Endothelial cell (in vitro differentiated cells): ENCODE results near the gene RFPL3. TPM values are rescaled to one million over a fixed set of nuclear protein-coding genes. Genes with fewer than 3 reads are reported as not detected.

Experiments
- DNase-seq: peaks from one replicate; pipeline ENCODE4 v3.0.0; 2021; ENCODE audit warnings: low spot score
- H3K27ac Mint-ChIP-seq: one replicate; pipeline ENCODE4 v1.8.0; 2021; ENCODE audit warnings: mixed read lengths, inconsistent platforms; ENCODE audit not compliant: unreplicated experiment
- H3K27me3 Mint-ChIP-seq: one replicate; pipeline ENCODE4 v1.8.0; 2021; ENCODE audit warnings: mild to moderate bottlenecking, moderate library complexity, mixed read lengths, inconsistent platforms; ENCODE audit not compliant: unreplicated experiment
- H3K36me3 Mint-ChIP-seq: one replicate; pipeline ENCODE4 v1.8.0; 2021; ENCODE audit warnings: mild to moderate bottlenecking, low read depth, mixed read lengths, inconsistent platforms; ENCODE audit not compliant: unreplicated experiment
- H3K4me1 Mint-ChIP-seq: one replicate; pipeline ENCODE4 v1.8.0; 2021; ENCODE audit warnings: mild to moderate bottlenecking, mixed read lengths, inconsistent platforms; ENCODE audit not compliant: unreplicated experiment
- H3K4me3 Mint-ChIP-seq: one replicate; pipeline ENCODE4 v1.8.0; 2021; ENCODE audit warnings: mild to moderate bottlenecking, mixed read lengths, inconsistent platforms; ENCODE audit not compliant: unreplicated experiment
- H3K9me3 Mint-ChIP-seq: one replicate; pipeline ENCODE4 v1.8.0; 2021; ENCODE audit warnings: mixed read lengths, inconsistent platforms; ENCODE audit not compliant: unreplicated experiment
- total RNA-seq: library from RNA; stranded (reverse); fragmentation: NEBNext Ultra II Directional; extraction: Animal tissue kit (Norgen Biotek cat#: 25700); gene quantifications from one replicate; pipeline ENCODE4 v1.2.1, GENCODE V29; 2021; ENCODE audit not compliant: unreplicated experiment
- TF ChIP-seq, protein P1 (sequence below): fragments of 200-600 bp; sonication (generic); IDR thresholded peaks from one replicate; pipeline ENCODE4 v1.5.0; 2021; ENCODE audit warnings: antibody characterized with exemption; ENCODE audit not compliant: unreplicated experiment

Gene RFPL3
- total RNA-seq, 1 donor from 2014 or later: not detected

DNA sequence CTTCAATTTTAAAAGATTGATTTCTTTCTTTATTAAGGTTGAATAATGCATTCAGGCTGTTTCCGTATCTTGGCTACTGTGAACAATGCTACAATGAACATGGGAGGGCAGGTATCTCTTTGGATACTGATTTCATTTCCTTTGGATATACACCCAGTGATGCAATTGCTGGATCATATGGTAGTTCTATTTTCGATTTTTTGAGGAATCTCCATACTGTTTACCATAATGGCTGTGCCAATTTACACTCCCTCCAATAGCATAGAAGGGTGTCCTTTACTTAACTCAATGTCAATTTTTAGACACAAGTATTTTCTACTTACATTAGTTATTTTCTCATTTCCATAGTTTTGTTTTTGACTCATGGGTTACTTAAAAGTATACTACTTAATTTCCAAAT is 46.4 kb downstream of the RFPL3 start:
- no peaks in the 10 kb centered on the region for H3K9me3 Mint-ChIP-seq
- H3K27me3 Mint-ChIP-seq: no peaks in the 10 kb centered on the region
- no peak for DNase-seq
- H3K27ac Mint-ChIP-seq: no peak overlapping the region
- TF ChIP-seq, protein P1, sequence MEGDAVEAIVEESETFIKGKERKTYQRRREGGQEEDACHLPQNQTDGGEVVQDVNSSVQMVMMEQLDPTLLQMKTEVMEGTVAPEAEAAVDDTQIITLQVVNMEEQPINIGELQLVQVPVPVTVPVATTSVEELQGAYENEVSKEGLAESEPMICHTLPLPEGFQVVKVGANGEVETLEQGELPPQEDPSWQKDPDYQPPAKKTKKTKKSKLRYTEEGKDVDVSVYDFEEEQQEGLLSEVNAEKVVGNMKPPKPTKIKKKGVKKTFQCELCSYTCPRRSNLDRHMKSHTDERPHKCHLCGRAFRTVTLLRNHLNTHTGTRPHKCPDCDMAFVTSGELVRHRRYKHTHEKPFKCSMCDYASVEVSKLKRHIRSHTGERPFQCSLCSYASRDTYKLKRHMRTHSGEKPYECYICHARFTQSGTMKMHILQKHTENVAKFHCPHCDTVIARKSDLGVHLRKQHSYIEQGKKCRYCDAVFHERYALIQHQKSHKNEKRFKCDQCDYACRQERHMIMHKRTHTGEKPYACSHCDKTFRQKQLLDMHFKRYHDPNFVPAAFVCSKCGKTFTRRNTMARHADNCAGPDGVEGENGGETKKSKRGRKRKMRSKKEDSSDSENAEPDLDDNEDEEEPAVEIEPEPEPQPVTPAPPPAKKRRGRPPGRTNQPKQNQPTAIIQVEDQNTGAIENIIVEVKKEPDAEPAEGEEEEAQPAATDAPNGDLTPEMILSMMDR: no peak
- no peak overlapping the region for H3K4me3 Mint-ChIP-seq
- peaks cover 26% of the 10 kb centered on the region for H3K36me3 Mint-ChIP-seq
- H3K4me1 Mint-ChIP-seq: peaks cover 5% of the 10 kb centered on the region

DNA sequence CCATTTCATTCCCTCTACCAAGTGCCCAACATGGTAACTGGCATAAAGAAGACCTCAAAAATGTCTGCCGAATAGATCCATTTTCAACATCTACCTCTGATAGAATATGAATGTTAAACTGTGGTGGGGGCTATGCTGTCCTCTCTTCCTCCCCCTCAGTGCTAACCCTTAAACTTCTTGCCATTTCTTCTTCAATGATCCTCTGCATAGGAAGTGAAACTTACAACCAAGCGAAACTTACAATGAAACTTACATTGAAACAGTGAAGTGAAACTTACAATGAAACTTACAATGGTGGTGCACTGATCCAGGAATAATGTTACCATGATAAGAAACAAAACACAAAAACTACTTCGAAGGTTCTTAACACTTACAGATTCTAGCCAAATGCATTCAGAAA is 49.6 kb downstream of the RFPL3 start:
- H3K9me3 Mint-ChIP-seq: no peaks in the 10 kb centered on the region
- TF ChIP-seq, protein P1: no peak

DNA sequence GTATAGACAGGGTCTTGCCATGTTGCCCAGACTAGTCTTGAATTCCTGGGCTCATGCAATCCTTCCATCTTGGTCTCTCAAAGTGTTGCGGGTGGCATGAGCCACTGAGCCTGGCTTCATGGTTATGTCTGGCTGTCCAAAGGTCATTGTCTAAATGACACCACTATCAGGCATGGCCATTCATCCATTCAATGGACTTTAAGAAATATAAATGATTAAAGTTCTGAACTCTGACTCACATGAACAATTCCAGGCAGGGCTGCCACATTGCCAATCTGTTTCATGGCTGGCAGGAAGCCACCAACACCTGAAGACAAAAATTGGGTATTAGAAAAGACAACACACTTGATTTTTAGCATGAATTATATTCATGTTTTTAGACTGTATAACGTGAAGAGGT is 50.3 kb downstream of the RFPL3 start:
- DNase-seq: no peak
- Mint-ChIP-seq H3K27ac (no peak overlapping the region), H3K27me3 (no peaks in the 10 kb centered on the region), H3K4me3 (no peak overlapping the region), H3K9me3 (no peaks in the 10 kb centered on the region), H3K36me3 (peaks cover 13% of the 10 kb centered on the region), H3K4me1 (peaks cover 21% of the 10 kb centered on the region)
- TF ChIP-seq, protein P1: no peak

More for the DNA sequence above, 49.6 kb downstream of the RFPL3 start:
- H3K36me3 Mint-ChIP-seq: peaks cover 13% of the 10 kb centered on the region
- H3K4me3 Mint-ChIP-seq: no peak overlapping the region
- peaks cover 18% of the 10 kb centered on the region for H3K4me1 Mint-ChIP-seq
- DNase-seq: no peak
- no peaks in the 10 kb centered on the region for H3K27me3 Mint-ChIP-seq
- H3K27ac Mint-ChIP-seq: no peak overlapping the region

DNA sequence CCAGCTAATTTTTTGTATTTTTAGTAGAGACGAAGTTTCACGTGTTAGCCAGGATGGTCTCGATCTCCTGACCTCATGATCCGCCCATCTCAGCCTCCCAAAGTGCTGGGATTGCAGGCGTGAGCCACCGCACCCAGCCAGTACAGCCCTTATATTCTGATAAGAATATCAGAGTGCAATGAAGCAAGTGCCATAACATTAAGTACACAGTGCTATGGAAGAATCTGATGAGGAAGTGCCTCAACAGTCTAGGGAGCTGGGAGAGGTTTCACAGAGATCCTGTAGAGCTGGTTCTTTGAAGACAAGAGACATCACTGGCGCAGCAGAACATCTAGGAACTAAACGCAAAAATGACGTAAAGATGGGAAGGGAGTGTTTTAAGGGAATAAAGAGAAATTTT is 52.3 kb downstream of the RFPL3 start:
- H3K27me3 Mint-ChIP-seq: peaks cover 2% of the 10 kb centered on the region
- no peak for DNase-seq
- H3K36me3 Mint-ChIP-seq: peaks cover 11% of the 10 kb centered on the region
- TF ChIP-seq, protein P1: no peak
- H3K9me3 Mint-ChIP-seq: no peaks in the 10 kb centered on the region
- H3K4me3 Mint-ChIP-seq: peak overlapping the region; percentile 37
- H3K27ac Mint-ChIP-seq: no peak overlapping the region
- peaks cover 29% of the 10 kb centered on the region for H3K4me1 Mint-ChIP-seq

DNA sequence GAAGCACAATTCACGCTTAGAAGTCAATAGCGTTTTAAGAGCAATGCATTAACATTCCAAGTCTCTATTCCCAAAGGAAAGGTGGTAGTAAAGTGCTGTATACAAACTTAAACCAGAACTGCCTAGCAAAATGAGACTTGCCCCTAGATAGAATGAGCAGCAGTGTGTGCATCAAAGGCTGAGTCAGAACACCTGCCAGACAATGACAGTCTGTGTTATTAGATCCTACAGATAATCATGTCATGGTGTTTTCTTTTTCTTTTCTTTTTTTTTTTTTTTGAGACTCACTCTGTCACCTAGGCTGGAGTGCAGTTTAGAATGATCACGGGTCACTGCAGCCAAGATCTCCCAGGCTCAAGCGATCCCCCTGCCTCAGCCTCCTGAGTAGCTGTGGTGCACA is 52.8 kb downstream of the RFPL3 start:
- peaks cover 29% of the 10 kb centered on the region for H3K4me1 Mint-ChIP-seq

More for the DNA sequence above, 52.8 kb downstream of the RFPL3 start:
- peaks cover 9% of the 10 kb centered on the region for H3K36me3 Mint-ChIP-seq
- no peak overlapping the region for H3K4me3 Mint-ChIP-seq
- no peaks in the 10 kb centered on the region for H3K9me3 Mint-ChIP-seq
- H3K27me3 Mint-ChIP-seq: peaks cover 2% of the 10 kb centered on the region
- TF ChIP-seq, protein P1: no peak
- no peak for DNase-seq
- no peak overlapping the region for H3K27ac Mint-ChIP-seq

Other genes with a start within 250 kb of the RFPL3 start
- gene C22orf42, start 198.6 kb upstream of the RFPL3 start, total RNA-seq: not detected
- 11.8 TPM for gene RFPL2, start 152.8 kb upstream of the RFPL3 start, total RNA-seq
- gene SLC5A4, start 102.5 kb upstream of the RFPL3 start, total RNA-seq: not detected
- gene RTCB, start 54.4 kb downstream of the RFPL3 start, total RNA-seq: 107 TPM
- not detected for gene BPIFC, start 106.6 kb downstream of the RFPL3 start, total RNA-seq
- gene FBXO7, start 116.9 kb downstream of the RFPL3 start, total RNA-seq: 93.8 TPM